OCI-LY3 (cell line): ENCODE data around the gene CDKN1C.

Experiments
- CTCF ChIP-seq: fragments of 200-600, 300-600 bp; sonication (generic); IDR thresholded peaks from 2 replicates; pipeline ENCODE4 v1.5.1; 2014; ENCODE audit warnings: antibody characterized with exemption, low read length, low read depth
- EZH2phosphoT487 ChIP-seq: fragments of 200-600 bp; shearing (Covaris generic); IDR thresholded peaks from 2 replicates; pipeline ENCODE4 v1.6.1; 2018; ENCODE audit warnings: antibody characterized with exemption, mixed run types, low read depth

GRCh38 chr11:2878782-2879181, 6.8 kb downstream of the CDKN1C start:
- no peak for TF ChIP-seq CTCF
- no peak for TF ChIP-seq EZH2phosphoT487
